ENCODE measurements around the gene SLC5A6.

- TF ChIP-seq CTCF (IDR thresholded peaks at IDR 0.05) (no peak), ZFX (IDR thresholded peaks at IDR 0.05; ENCODE audit: borderline replicate concordance) (no peak)
Measured at GRCh38 chr2:27219091-27219490, 7.0 kb upstream of the SLC5A6 start.
